WTC11 (cell line): ENCODE data around the gene DCAF16.

ENCODE experiments used
- ATF1 ChIP-seq: sonication (generic); formaldehyde crosslinking; IDR thresholded peaks from 2 replicates; pipeline ENCODE4 v1.8.1; 2023; ENCODE audit warnings: mild to moderate bottlenecking, moderate library complexity, missing genetic modification reagents
- ATF2 ChIP-seq: sonication (generic); formaldehyde crosslinking; IDR thresholded peaks from 2 replicates; pipeline ENCODE4 v1.8.1; 2022; ENCODE audit warnings: low read depth, missing genetic modification reagents, borderline replicate concordance
- ATF3 ChIP-seq: sonication (generic); formaldehyde crosslinking; conservative IDR thresholded peaks from 2 replicates; pipeline ENCODE4 v1.8.1; 2022; ENCODE audit warnings: mild to moderate bottlenecking, missing genetic modification reagents
- CTCF ChIP-seq: fragments of 200-600 bp; IDR thresholded peaks from 2 replicates; pipeline ENCODE4 v1.8.0; 2022; ENCODE audit warnings: antibody characterized with exemption
- NR1H2 ChIP-seq: sonication (generic); formaldehyde crosslinking; IDR thresholded peaks from 2 replicates; pipeline ENCODE4 v1.9.0; 2021; ENCODE audit warnings: mild to moderate bottlenecking, moderate library complexity, missing genetic modification reagents
- NR3C1 ChIP-seq: sonication (generic); formaldehyde crosslinking; conservative IDR thresholded peaks from 2 replicates; pipeline ENCODE4 v1.8.1; 2023; ENCODE audit warnings: low read depth, mild to moderate bottlenecking, missing genetic modification reagents
- USF2 ChIP-seq: sonication (generic); formaldehyde crosslinking; IDR thresholded peaks from 2 replicates; pipeline ENCODE4 v1.8.1; 2023; ENCODE audit warnings: mild to moderate bottlenecking, missing genetic modification reagents, moderate library complexity
- ZBTB43 ChIP-seq: sonication (generic); formaldehyde crosslinking; IDR thresholded peaks from 2 replicates; pipeline ENCODE4 v1.8.1; 2023; ENCODE audit warnings: mild to moderate bottlenecking, missing genetic modification reagents

- TF ChIP-seq CTCF (no peak), NR3C1 (CRISPR knock-in tag) (no peak), ATF1 (CRISPR knock-in tag) (no peak), NR1H2 (CRISPR knock-in tag) (no peak), ZBTB43 (CRISPR knock-in tag) (no peak), USF2 (no peak), ATF3 (no peak), ATF2 (no peak)
Observed at GRCh38 chr4:17763931-17764330, 46.6 kb downstream of the DCAF16 start.
